ENCODE data around the gene PPP2R1B. TPM values are rescaled to one million over a fixed set of nuclear protein-coding genes. Genes with fewer than 3 reads are reported as not detected.

Gene PPP2R1B
- polyA plus RNA-seq, 2 of the 4 experiments (the other 2 are of a cell fraction) = 18.6 to 24.7 TPM

DNA sequence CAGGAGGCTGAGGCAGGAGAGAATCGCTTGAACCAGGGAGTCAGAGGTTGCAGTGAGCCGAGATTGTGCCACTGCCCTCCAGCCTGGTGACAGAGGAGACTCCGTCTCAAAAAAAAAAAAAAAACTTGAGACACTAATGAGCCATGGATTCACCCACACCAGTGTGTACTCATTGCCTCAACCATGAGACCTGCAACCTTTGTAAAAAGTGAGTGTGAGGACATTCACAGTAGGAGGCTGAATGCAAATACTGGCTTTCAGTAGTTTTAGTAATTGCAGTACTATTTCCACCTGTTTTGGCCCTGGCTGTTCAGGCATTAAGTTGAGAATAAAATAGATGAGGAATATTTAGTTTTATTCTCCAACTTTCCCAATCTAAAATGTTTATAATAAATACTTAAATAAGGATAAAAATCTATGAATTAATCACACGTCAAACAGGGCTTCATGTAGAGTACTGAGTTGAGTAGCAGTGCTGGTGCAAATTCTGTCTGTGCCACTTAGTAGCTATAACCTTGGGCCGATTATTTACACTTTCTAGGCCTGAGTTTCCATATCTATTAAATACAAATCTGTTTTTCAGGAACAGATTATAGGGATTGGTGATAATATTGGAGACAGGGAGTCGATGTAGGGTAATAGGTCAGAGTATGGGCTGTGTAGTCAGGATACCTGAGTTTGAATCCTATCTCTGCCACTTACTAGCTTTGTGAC is 72.8 kb downstream of the PPP2R1B start:
- H3K9me3 ChIP-seq = no peaks in the 10 kb centered on the region
- FAIRE-seq (no peak), DNase-seq (ENCODE audit: low read depth in 1 of 2, low spot score in 1 of 2) (no peak), ATAC-seq (no peak)
- H3K4me3 ChIP-seq = no peak overlapping the region
- ChIA-PET CTCF (interaction anchor here (0.7 kb wide), 1 partner anchor 20 kb away, joined by 3 read pairs; no protein-coding TSS in a partner anchor), POLR2A (no interaction called here)
- WGBS (ENCODE audit: missing lambda C conversion rate) = 88% methylated on average over 6 of the region's 6 CpGs
- 0 out of 3 replicates have a peak, but pooled peaks cover 10% of the 10 kb centered on the region for H3K4me1 ChIP-seq
- H3K27ac ChIP-seq = no peak overlapping the region
- TF ChIP-seq, protein P1, sequence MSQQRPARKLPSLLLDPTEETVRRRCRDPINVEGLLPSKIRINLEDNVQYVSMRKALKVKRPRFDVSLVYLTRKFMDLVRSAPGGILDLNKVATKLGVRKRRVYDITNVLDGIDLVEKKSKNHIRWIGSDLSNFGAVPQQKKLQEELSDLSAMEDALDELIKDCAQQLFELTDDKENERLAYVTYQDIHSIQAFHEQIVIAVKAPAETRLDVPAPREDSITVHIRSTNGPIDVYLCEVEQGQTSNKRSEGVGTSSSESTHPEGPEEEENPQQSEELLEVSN (IDR thresholded peaks at IDR 0.05; ENCODE audit: borderline replicate concordance, low read depth) = no peak
- TF ChIP-seq, protein P2, sequence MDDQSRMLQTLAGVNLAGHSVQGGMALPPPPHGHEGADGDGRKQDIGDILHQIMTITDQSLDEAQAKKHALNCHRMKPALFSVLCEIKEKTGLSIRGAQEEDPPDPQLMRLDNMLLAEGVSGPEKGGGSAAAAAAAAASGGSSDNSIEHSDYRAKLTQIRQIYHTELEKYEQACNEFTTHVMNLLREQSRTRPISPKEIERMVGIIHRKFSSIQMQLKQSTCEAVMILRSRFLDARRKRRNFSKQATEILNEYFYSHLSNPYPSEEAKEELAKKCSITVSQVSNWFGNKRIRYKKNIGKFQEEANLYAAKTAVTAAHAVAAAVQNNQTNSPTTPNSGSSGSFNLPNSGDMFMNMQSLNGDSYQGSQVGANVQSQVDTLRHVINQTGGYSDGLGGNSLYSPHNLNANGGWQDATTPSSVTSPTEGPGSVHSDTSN (IDR thresholded peaks at IDR 0.05) = no peak
- TF ChIP-seq BHLHE40 (IDR thresholded peaks at IDR 0.05; ENCODE audit: low read depth, low read length) (no peak), ZFP36 (IDR thresholded peaks at IDR 0.05; ENCODE audit: borderline replicate concordance, partially characterized antibody) (no peak)
- no peak overlapping the region for H3K4me2 ChIP-seq

- Histone ChIP-seq H3K27ac (no peak overlapping the region), H3K4me2 (no peak overlapping the region), H3K4me3 (no peak overlapping the region), H3K4me1 (0 out of 3 replicates have a peak, but pooled peaks cover 10% of the 10 kb centered on the region), H3K9me3 (no peaks in the 10 kb centered on the region)
- FAIRE-seq (no peak), DNase-seq (ENCODE audit: low read depth in 1 of 2, low spot score in 1 of 2) (no peak), ATAC-seq (no peak)
- ChIA-PET POLR2A (no interaction called here), CTCF (no interaction called here)
- 83% methylated on average over 3 of the region's 3 CpGs for WGBS (ENCODE audit: missing lambda C conversion rate)
- no peak for TF ChIP-seq FOSL2 (IDR thresholded peaks at IDR 0.05)
- TF ChIP-seq FOSL2 (CRISPR knock-in tag; IDR thresholded peaks at IDR 0.05) = no peak
These were observed 74.4 kb downstream of the PPP2R1B start for GRCh38 chr11:111691741-111692140.

DNA sequence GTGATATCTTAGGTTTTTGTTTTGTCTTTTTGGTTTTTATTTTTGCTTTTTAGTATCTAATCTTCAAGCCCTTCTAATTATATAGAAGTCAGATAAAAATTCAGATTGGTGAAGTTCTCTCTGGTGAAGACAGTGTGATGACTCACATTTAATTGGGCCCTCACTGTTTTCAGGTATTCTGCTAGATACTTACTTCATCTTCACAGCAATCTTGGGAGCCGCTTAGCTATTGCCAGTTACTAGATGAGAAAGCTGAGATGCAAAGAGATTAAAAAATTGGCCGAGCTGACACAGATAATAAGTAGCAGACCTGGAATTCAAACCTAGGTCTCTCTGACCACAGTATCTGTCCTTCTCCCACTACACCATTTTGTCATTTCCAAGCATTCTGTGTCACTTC is 75.0 kb downstream of the PPP2R1B start:
- ATAC-seq = no peak
- Histone ChIP-seq H3K4me1 (0 out of 3 replicates have a peak, but pooled peaks cover 6% of the 10 kb centered on the region), H3K27ac (no peak overlapping the region), H3K4me2 (no peak overlapping the region), H3K4me3 (no peak overlapping the region), H3K9me3 (no peaks in the 10 kb centered on the region)
- TF ChIP-seq CBX2 (IDR thresholded peaks at IDR 0.05; ENCODE audit: borderline replicate concordance, low read depth) (no peak), ATOH8 (CRISPR knock-in tag; IDR thresholded peaks at IDR 0.05; ENCODE audit: low read depth) (no peak), ESRRA (IDR thresholded peaks at IDR 0.05; ENCODE audit: borderline replicate concordance, low read length) (no peak), POLR2A (IDR thresholded peaks at IDR 0.05; ENCODE audit: low read length) (no peak), KDM1A (IDR thresholded peaks at IDR 0.05; ENCODE audit: low read depth) (no peak), HOXA7 (CRISPR knock-in tag; IDR thresholded peaks at IDR 0.05) (no peak), ZFP36 (IDR thresholded peaks at IDR 0.05; ENCODE audit: borderline replicate concordance, partially characterized antibody) (no peak)
- CTCF ChIA-PET = no interaction called here
- POLR2A ChIA-PET = no interaction called here
- DNase-seq (ENCODE audit: low read depth in 1 of 2, low spot score in 1 of 2) = no peak
- WGBS (ENCODE audit: missing lambda C conversion rate) = 94% methylated on average over 2 of the region's 2 CpGs
- no peak for FAIRE-seq

DNA sequence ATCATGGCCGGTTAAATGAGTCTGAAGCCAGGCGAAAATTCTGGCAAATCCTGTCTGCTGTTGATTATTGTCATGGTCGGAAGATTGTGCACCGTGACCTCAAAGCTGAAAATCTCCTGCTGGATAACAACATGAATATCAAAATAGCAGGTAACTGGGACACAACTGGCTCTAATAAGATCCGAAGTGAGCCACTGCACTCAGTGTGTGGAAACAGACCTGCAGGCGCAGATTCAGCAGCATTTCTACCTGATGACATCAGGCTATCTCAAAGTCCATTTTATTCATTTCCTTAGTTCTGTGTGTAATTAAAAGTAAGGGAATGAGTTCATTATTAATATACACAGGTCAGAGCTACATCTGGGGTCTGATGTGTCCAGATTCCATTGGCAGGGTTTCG is 78.2 kb downstream of the PPP2R1B start:
- ATAC-seq (no peak), DNase-seq (ENCODE audit: low read depth in 1 of 2, low spot score in 1 of 2) (no peak), FAIRE-seq (no peak)
- ChIA-PET POLR2A (no interaction called here), CTCF (no interaction called here)
- no peak overlapping the region for H3K4me2 ChIP-seq
- no peaks in the 10 kb centered on the region for H3K9me3 ChIP-seq
- no peak overlapping the region for H3K4me3 ChIP-seq
- no peaks in the 10 kb centered on the region for H3K4me1 ChIP-seq
- 95% methylated on average over 7 of the region's 7 CpGs for WGBS (ENCODE audit: missing lambda C conversion rate)
- no peak overlapping the region for H3K27ac ChIP-seq
- TF ChIP-seq RARB (CRISPR knock-in tag; IDR thresholded peaks at IDR 0.05) (no peak), NR3C1 (IDR thresholded peaks at IDR 0.05) (no peak), EP300 (IDR thresholded peaks at IDR 0.05) (no peak), GATA3 (IDR thresholded peaks at IDR 0.05; ENCODE audit: borderline replicate concordance) (no peak), ZSCAN20 (CRISPR knock-in tag; IDR thresholded peaks at IDR 0.05) (no peak), RCOR1 (IDR thresholded peaks at IDR 0.05; ENCODE audit: low read depth, low read length) (no peak), JUNB (IDR thresholded peaks at IDR 0.05) (no peak), REST (IDR thresholded peaks at IDR 0.05) (no peak), CBX2 (IDR thresholded peaks at IDR 0.05; ENCODE audit: borderline replicate concordance, low read depth) (no peak), KDM1A (IDR thresholded peaks at IDR 0.05; ENCODE audit: low read depth) (no peak)
- TF ChIP-seq, protein P3, sequence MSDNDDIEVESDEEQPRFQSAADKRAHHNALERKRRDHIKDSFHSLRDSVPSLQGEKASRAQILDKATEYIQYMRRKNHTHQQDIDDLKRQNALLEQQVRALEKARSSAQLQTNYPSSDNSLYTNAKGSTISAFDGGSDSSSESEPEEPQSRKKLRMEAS (IDR thresholded peaks at IDR 0.05) = no peak
- TF ChIP-seq, protein P4, sequence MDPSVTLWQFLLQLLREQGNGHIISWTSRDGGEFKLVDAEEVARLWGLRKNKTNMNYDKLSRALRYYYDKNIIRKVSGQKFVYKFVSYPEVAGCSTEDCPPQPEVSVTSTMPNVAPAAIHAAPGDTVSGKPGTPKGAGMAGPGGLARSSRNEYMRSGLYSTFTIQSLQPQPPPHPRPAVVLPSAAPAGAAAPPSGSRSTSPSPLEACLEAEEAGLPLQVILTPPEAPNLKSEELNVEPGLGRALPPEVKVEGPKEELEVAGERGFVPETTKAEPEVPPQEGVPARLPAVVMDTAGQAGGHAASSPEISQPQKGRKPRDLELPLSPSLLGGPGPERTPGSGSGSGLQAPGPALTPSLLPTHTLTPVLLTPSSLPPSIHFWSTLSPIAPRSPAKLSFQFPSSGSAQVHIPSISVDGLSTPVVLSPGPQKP (IDR thresholded peaks at IDR 0.05; ENCODE audit: low read depth, low read length) = no peak
- TF ChIP-seq, protein P1 (IDR thresholded peaks at IDR 0.05; ENCODE audit: borderline replicate concordance, low read depth) = no peak

Data from A549 (cell line).